Activated naive CD4-positive, alpha-beta T cell treated with anti-CD3 and anti-CD28 coated beads, Interleukin-2, amount 50 U/mL, for 16 hours (primary cell): ENCODE results near the gene CTTNBP2.

ENCODE experiments used
- DNase-seq: peaks from one replicate; pipeline ENCODE4 v3.0.0-alpha.2; 2020

The CTTNBP2 gene

DNA sequence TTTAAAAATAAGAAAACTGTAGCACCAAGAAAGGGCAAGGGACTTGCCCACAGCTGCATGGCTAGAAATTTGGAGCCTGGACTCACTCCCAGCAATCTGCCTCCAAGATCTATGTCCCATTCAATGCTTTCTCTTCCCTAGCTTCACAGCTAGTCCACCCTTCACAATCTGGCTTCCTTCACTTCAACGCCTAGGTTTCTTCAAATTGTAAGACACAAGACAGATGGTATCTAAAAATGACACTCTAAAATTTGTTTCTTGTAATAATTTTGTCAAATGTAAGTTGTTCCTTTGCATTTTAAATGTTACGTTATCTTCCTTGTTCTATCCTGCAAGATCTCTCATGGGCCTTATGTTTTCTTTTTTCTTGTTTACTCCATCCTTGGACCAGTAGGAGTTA is 48.6 kb downstream of the CTTNBP2 start:
- DNase-seq, result no peak

DNA sequence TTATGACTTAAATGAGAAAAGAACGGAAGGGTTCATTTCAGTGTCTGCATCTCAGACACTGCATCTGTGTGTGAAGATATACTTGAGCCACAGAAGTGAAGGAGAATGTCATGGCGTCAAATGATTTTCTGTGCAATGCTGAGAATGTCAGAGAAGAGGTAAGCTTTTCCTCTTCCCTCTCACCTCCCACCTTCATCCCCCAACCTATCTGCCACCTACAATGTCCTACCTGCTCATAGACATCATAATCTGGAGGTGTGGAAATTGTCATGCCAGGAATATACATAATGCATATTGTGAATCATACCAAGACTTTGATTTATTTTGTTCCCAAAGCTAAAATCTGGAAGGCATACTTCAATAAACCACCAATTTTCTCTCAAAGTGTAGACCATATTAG is 53.7 kb downstream of the CTTNBP2 start:
- no peak for DNase-seq

DNA sequence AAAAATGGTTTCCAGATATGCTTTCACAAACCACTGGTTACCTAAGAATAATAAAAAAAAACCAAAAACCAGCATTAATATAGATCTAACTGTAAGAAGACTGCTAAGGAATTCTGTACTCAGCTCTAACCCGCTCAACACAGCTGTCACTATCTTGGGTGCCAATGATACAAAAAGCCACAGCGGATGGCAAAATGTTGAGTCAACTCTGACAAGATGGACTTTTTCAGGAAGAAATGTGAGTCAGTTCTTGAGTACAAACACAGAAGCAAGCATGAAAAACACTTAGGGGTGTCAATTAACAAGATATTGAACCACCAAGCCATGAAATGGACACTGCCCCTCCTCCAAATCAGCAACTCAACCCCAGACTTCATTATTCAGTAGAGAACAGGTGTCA is 55.0 kb downstream of the CTTNBP2 start:
- no peak for DNase-seq

DNA sequence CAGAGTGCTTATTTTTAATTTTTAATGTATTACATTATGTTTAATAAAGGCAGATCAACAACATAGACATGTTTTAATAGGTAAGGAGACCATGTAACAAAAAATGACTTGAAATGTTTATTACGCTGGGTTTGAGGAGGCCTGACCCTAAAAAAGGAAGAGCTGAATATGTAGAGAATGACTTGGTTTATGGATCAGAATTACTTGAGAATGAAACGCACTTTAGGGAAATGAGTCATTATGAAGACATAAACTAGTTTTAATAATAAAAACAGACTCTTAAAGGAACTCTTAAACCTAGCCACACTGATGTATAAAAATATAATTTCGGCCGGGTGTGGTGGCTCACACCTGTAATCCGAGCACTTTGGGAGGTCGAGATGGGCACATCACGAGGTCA is 56.5 kb downstream of the CTTNBP2 start:
- no peak for DNase-seq

DNA sequence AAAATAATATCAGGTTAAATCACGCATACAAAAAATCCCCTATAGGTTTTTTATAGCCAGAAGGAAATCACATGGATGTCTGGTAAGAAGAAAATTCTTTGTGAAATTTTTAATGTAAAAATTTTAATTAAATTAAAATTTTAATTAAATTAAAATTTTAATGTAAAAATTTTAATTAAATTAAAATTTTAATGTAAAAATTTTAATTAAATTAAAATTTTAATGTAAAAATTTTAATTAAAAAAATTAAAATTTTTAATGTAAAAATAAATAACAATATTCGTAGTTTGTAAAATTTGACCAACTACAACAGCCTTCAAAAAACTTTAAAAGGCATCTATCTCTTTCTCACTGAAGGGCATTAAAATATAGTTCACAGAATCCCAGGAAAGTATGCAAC is 61.5 kb downstream of the CTTNBP2 start:
- no peak for DNase-seq

DNA sequence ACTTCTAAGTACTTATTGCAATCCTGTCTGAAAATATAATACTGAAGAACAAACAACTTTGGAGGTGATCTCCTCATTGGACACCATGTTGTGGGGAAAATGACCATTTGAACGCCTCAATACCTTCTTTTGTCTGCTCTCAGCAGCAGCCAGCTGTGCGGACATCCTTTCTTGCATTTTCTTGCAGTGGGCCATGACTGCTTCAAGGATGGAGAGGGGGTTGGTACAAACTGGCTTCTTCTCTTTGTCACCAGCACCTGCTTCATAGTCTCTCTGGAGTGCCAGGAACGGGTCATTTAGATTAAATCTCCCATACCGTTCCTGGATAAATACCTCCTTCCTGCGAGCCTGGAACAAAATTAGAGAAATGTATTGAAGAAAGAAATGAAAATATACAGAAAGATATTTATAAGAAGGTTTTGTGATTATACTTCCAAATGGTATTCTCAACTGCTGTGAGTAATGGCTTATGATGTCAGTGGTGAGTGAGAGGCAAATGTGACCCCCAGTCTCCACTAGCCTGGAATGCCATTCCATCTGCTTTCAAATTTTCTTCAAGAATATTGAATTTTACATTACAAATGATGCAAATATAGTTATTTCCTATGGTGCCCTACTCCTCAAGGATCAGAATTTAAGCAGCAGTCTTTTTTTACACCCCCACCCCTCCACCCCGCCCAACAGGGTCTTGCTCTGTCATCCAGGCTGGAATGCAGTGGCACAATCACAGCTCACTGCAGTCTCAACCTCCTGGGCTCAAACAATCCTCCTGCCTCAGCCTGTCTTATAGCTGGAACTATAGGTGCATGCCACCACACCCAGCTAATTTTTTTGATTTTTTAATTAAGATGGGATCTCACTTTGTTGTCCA is 62.4 kb downstream of the CTTNBP2 start:
- DNase-seq, result no peak

DNA sequence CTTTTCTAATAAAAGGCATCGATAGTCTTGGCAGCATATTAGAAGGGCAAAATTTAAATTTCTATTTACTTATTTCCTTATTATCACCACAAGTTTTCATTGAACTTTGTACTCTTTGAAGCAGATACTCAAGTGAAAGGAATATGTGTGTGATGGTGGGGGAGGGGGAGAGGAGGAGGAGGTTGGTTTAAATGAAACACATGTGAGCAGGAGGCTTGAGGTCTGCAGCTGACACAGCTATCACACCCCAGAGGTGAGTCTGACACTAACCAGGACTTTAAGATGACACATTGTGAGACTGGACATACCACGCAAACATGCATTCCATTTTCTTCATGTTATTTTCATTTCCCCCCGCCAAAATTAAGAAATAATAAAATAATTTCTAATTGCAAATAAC is 63.3 kb downstream of the CTTNBP2 start:
- DNase-seq, result no peak

DNA sequence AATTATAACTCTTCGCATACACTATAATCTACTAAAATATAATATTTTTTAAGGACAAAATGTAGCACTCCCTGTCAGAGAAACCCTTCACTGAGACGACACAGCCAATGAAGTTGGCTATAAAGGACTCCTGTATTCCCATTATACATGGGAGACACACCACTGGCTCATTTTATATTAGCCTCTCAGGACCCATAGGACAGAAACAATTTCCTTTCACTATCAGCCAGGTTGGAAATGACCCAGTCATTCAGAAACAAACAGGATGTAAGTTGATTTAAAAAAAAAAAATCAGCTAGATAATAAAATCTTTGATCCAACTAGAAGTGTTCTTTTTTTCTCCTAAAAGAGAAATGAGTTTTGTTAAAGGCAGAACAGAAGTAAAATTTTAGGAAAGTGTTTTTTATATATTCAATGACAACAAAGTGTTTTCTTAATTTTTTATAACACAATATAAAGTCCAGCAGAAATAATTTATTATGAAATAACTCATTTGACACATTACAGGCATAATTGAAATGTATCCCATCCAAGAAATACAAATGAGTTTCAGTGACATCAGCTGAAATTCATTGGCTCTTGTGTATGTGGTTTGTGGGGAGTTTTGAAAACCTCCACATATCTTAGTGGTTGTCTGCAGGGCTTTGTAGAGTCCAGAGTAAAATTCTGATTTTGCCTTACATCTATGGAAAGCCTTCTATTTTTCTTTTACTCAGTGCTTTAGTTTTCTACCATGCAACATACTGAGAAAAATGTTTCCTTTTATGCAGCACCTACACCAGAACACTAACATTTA is 64.1 kb downstream of the CTTNBP2 start:
- DNase-seq, result no peak

DNA sequence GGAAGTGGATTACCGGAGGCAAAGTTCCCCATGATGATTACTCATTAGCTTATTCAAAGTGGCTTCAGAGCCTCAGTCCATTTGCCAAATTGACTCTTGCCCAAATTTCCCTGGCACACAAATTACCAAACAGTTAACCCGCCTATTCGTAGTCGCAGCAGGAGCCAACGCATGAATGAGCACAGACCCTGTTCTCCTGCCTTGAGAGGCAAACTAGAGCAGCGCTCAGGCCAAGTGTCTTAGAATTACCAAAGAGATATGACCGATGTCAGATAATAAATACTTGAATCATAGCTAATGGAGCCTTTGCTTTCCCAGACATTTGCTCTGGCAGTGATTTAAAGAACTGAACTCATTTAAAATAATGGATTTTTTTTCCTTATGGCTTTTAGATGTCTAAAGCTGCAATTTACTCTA is 64.9 kb downstream of the CTTNBP2 start:
- DNase-seq, result no peak

DNA sequence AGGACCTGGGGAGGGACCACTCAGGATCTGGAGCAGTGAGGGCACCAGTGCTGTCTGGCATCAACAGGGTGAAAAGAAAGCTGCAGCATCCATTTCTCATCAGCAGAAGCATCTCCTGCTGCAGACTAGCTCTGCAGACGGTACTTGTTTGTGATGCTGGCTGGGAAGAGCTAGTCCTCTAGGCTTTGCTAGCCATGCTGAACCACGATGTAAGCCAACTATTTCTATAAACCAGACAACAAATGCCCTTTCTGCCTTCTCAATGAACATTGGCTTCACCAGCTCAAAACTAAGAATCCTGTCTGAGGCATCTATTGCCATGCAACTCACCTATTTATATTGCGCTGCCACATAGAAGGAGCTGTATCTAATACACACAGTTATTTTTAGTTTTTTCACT is 65.6 kb downstream of the CTTNBP2 start:
- no peak for DNase-seq

DNA sequence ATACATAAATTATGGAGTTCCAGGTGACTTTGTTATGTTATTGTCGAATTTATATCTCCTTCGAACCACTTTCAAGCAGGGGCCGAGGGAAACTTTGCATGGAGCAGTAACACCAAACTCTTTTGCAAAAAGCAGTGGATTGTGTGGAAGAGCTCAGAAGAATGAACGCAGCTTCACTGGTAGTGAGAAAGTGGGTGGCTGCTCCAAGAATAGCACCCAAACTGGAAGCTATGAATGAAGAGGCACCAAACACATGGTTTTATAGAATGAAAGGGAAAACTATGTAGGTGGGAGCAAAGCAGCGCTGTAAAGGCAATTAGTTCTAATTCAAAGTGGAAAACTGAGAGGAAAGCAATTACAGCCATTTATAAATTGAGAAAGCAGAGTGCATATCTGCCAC is 67.2 kb downstream of the CTTNBP2 start:
- no peak for DNase-seq

DNA sequence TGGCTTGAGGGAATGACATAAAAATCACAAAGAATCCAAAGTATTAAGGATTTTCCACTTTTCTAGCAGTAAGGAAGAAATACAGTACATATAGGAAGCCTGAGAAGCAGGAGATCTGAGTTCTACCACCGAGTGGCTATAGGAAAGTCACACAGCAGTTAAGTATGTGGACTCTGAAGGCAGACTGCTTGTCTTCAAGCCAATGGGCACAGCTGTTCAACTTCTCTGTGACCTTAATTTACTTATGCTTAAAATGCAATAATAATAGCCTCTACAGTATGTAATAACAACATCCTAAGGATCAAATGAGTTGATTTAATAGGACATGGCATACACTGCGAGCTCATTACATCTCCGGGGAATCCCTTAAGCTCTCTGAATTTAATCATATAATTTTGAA is 68.0 kb downstream of the CTTNBP2 start:
- DNase-seq, result no peak

DNA sequence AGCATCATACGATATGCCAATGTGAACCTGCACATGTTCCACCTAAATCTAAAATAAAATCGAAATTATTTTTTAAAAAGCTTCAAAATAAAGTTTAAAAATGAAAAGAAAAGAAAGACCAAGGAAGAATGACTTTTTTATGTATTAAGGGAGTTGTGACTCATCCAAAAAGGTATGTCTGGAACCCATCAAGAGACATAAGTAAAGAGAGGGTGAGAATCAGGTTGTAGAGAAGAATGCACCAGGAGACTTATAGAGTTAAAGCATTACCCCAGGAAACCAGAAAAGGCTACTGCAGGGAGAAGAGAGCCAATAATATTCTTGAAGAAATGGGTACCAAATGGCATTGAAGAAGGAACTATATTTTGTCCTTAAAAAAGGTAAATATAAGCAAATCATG is 69.8 kb downstream of the CTTNBP2 start:
- DNase-seq, result no peak

DNA sequence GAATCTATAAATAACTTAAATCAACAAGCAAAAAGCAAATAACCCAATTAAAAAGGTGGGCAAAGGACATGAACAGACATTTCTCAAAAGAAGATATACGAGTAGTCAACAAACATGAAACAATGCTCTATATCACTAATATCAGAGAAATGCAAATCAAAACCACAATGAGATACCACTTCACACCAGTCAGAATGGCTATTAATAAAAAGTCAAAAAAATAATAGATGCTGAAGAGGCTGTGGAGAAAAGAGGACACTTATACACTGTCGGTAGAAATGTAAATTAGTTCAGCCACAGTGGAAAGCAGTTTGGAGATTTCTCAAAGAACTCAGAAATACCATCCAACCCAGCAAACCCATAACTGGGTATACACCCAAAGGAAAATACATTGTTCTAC is 70.6 kb downstream of the CTTNBP2 start:
- no peak for DNase-seq

DNA sequence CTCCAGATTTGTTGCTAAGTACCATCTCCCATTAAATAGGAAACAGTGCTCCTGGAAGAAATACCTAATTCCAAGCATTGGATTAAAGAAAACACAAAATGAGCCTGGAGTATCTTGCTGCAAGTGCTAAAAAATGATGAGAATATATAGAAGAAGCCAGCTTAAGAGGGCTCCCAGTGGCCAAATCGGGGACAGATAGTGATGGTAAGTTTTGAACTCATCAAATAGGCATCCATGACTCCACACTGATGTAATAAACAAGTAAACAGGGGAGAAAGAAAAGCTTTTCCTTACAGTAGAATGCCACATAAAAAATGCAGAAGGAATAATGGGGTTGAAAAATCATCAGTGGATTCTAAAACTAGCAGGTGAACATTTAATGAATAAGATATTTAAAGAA is 72.4 kb downstream of the CTTNBP2 start:
- no peak for DNase-seq

DNA sequence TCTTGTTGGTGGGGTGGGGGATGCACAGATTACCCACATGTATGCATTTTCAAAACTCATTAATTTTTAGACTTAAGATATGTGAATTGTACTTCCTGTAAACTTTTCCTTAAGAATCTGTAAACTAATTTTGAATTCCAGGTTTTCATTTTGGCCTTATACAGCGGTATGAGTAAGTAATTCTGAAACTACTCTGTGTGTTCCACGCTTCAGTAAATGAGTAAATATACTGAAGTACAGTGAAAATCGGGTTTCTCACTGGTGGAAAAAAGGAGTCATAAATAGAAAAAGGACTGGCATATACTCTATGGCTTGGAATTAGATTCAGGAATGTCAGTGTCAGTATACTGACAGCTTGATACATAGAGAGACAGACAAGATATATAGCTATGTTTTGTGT is 72.8 kb downstream of the CTTNBP2 start:
- no peak for DNase-seq

DNA sequence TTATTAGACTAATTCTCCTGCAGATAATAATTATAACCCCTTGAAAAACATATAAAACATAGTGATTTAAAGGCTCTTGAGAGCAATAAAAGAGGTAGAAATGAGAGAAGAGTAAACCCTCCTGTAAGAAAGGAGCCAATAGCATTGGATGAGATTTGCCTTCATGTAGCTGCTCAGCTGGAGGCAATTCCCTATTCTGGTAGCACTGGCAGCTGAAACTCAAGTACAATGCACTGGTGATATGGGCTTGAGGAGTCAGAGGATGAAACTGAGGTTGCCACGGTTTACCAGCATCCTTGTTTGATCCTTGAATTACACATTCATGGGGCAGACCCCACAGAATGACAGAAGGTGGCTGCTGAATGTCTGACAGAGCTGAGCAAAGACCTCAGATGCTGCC is 76.4 kb downstream of the CTTNBP2 start:
- DNase-seq, result no peak

DNA sequence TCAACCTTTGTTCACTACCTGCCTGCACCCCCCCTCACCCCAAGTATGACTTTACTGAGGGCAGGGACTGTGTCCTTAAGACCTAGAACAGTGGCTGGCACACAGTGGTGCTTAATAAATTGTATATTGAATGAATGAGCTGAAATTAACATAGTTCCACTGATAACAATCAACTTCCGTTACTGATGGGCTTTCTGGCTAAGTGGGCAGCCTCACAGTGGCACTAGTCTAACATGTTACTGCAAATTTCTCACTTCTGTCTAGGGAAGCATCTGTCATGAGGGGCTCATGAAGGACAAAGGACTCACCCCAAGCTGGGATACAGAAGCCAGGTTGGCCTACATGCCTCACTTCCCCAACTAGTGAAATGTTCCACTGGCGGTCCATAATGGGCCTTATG is 79.3 kb downstream of the CTTNBP2 start:
- DNase-seq, result no peak

DNA sequence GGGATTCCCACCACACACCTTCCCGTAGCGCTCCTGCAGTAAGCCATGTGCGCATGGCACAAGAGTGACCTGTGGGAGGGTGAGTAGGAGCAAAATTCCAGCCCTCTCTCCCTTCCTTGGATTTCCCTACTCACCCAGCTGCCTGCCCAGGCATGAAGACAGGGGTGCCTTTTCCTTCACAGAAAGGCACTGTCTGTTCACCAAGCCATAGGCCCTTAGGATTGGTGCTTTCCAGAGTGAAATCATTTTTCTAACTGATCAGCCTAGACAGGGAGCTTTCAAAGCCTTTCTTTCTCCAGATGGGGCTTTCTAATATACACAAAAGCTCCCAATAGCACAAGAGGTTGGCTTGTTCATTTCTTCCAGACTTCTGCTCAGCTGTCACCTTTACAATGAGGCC is 79.7 kb downstream of the CTTNBP2 start:
- no peak for DNase-seq

DNA sequence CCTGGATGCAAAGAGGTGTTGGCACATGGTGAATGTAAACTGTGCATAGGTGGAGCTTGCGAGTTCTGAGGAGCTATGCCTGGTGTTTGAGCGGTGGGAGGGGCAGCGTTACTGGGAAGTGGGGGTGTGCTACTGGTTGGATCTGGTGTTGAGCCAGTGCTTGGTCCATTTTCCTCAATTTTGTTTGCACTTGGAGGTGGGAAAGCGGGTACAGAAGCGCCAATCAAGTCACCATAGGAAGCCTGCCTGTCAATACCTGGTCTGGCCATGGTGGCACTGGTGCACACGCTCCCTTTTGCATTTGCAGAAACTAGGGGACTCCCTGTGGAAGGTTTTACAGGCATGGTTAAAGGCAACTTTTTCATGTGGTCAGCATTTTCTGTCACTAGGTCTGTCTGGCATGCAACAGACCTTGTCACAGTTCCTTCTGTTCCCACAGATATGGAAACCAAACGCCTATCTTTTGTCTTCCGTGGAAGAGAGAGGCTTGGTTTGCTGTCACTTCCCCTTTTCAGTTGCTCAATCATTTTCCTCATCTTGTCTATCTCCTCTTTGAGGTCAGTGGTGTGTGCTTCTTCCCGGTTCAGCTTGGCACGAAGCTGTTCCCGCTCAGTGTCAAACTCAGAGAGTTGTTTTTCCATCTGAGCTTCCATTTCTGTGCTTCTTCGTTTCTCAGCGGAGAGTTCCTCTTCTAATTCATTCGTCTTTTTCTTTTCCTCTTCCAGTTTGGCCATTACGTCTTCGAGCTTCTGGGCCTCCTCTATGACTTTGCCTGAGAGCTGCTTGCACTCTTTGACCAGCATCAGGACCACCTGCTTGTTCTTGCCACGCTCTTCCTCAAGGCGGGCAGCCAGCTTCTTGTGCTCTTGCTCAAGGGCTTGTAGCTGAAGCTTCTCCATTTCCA is 81.1 kb downstream of the CTTNBP2 start:
- DNase-seq, result no peak

DNA sequence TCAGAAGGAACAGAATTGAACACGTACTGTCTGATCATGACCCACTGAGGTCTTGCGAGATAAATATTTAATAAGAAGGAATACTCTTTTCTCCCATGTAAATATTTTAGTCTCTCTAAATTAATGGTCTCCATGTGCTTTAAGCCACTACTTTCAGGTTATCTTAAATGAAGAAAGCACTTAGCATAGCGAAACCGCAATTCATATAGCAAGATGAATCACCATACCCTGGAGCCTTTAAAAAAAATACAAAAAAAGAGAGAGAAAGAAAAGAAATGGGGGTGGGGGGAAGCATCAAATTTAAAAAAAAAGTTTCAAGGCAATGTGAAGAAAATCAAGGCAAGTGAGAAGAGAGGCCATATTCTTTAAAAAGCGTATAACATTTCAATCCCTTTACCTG is 82.5 kb downstream of the CTTNBP2 start:
- DNase-seq, result no peak

DNA sequence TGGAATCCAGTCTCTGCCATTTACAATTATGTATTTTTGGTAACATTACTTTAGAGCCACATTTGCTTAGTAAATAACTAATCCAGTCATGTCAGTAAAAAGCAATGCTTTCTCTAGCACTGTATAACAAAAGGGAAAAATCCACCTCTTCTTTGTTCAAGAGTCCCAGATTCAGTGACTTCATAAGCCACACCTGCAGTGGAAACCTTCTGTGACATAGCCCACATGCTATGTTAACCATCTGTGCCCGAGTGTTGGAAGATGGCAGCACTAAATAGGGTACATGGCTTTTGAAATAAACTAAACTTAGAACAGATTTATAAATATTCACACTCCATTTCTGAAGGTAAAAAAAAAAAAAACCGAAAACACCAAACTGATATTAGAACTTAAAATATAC is 83.0 kb downstream of the CTTNBP2 start:
- no peak for DNase-seq

DNA sequence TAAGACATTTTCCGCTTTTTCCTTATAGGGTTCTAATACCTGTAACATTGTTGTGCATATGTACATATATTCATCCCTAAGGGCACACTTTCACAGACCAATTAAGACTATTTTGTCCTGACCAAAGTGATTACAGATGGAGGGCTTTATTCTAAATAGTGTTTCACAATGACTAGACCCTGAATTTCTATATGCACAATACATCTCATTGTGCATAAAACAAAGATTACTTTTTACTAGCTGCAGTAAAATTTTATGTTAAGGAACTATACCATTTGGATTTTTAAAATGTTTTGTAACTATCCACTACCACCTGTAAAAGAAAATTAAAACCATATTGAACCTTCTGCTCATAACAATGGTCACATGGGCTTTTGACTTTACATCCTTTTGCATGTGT is 87.8 kb downstream of the CTTNBP2 start:
- DNase-seq, result no peak
